HCT116 (cell line): ENCODE results near the gene ZDHHC1. TPM values are rescaled to one million over a fixed set of nuclear protein-coding genes. Genes with fewer than 3 reads are reported as not detected.
"Not testable (repeated sequence)": the region's sequence is repeated elsewhere in the genome, so short reads cannot be mapped to it uniquely, and the experiment has no call there.

ENCODE experiments used
- ATAC-seq: fragments of 200-7000 bp; cut with Tn5 transposase; 2 replicates; pipeline ENCODE4 v1.9.1; 2020; ENCODE audit warnings: mild to moderate bottlenecking, moderate library complexity
- BruUV-seq: library from RNA; stranded (reverse); fragments of 400-500 nt; replicated peaks from 2 replicates; lab custom pipeline; 2021; lab: Mats Ljungman, UMichigan
- CTCF ChIA-PET: fragments of 300-600 bp; sonication (Branson Sonifier 250); formaldehyde crosslinking; loops from one replicate; lab custom pipeline; 2021; ENCODE audit warnings: antibody characterized with exemption; lab: Charles Lee
- POLR2A ChIA-PET: fragments of 300-600, 350-600 bp; sonication (Branson Sonifier 250); formaldehyde crosslinking; loops from one replicate; lab custom pipeline; 2021; ENCODE audit warnings: antibody characterized with exemption; lab: Charles Lee
- RAD21 ChIA-PET, 2 experiments: fragments of 300-600 bp; sonication (Branson Sonifier 250); formaldehyde crosslinking; loops; one replicate each; lab custom pipeline; 2023; ENCODE audit warnings: low total read pairs in 2 of 2; ENCODE audit not compliant: uncharacterized antibody in 2 of 2, unreplicated experiment in 2 of 2, low non-redundant PET in 1 of 2; lab: Charles Lee
- DNase-seq: peaks from one replicate; pipeline ENCODE4 v3.0.0-alpha.2; 2010; ENCODE audit warnings: low read depth, low spot score
- H2AFZ ChIP-seq: fragments of 200-600 bp; shearing (Covaris generic), sonication (generic); 2 replicates; pipeline ENCODE4 v1.6.1; 2017; ENCODE audit warnings: low read depth, mixed run types, mixed read lengths, antibody characterized with exemption, low read length; ENCODE audit not compliant: poor library complexity, severe bottlenecking
- H3K27ac ChIP-seq: 2 replicates; pipeline ENCODE4 v1.5.1; 2012; ENCODE audit warnings: low read depth, low read length
- H3K27me3 ChIP-seq: fragments of 200-600 bp; sonication (generic); 2 replicates; pipeline ENCODE4 v1.6.1; 2016; ENCODE audit warnings: mixed run types, low read length, mixed read lengths; ENCODE audit not compliant: insufficient read depth
- H3K36me3 ChIP-seq, 2 experiments: fragments of 200-500 bp in 1 of 2; fragments of 200-600 bp in 1 of 2; sonication (Bioruptor generic) in 1 of 2; sonication (generic) in 1 of 2; 2 replicates each; pipeline versions ENCODE4 v1.5.1 to v1.6.1; 2014 to 2016; ENCODE audit warnings: low read length in 2 of 2, inconsistent platforms in 1 of 2, mixed read lengths in 1 of 2, mixed run types in 1 of 2; ENCODE audit not compliant: insufficient read depth in 2 of 2, control insufficient read depth in 1 of 2
- H3K4me1 ChIP-seq, 2 experiments: fragments of 200-600 bp in 1 of 2; sonication (generic) in 1 of 2; 2 replicates each; pipeline versions ENCODE4 v1.5.1 to v1.6.1; 2012 to 2017; ENCODE audit warnings: low read length in 2 of 2, inconsistent platforms in 1 of 2, mild to moderate bottlenecking in 1 of 2, mixed read lengths in 1 of 2, mixed run types in 1 of 2, moderate library complexity in 1 of 2; ENCODE audit not compliant: insufficient read depth in 2 of 2, control insufficient read depth in 1 of 2
- H3K4me2 ChIP-seq: fragments of 200-600 bp; sonication (generic); 2 replicates; pipeline ENCODE4 v1.6.1; 2017; ENCODE audit warnings: mixed run types, low read length, mixed read lengths
- H3K4me3 ChIP-seq, 2 experiments: fragments of 200-600 bp in 1 of 2; sonication (generic) in 1 of 2; replicated peaks in 1 of 2; 2 replicates each; pipeline ENCODE4 v1.5.1; 2011 to 2016; ENCODE audit warnings: low read length in 2 of 2, control low read depth in 1 of 2, low read depth in 1 of 2, mild to moderate bottlenecking in 1 of 2, mixed read lengths in 1 of 2, mixed run types in 1 of 2
- H3K79me2 ChIP-seq: fragments of 200-600 bp; sonication (generic); 2 replicates; pipeline ENCODE4 v1.6.1; 2017; ENCODE audit warnings: mild to moderate bottlenecking, mixed run types, low read length, moderate library complexity, mixed read lengths; ENCODE audit not compliant: insufficient read depth
- H3K9ac ChIP-seq: fragments of 200-600 bp; sonication (generic); 2 replicates; pipeline ENCODE4 v1.6.1; 2016; ENCODE audit warnings: low read length, mixed read lengths
- H3K9me2 ChIP-seq: fragments of 200-600 bp; sonication (generic), shearing (Covaris generic); 2 replicates; pipeline ENCODE4 v1.6.1; 2017; ENCODE audit warnings: mixed run types, mild to moderate bottlenecking, moderate library complexity; ENCODE audit not compliant: insufficient read depth
- H3K9me3 ChIP-seq, 2 experiments: fragments of 200-500 bp in 1 of 2; fragments of 200-600 bp in 1 of 2; sonication (Bioruptor generic) in 1 of 2; sonication (generic) in 1 of 2; 2 replicates each; pipeline ENCODE4 v1.6.1; 2014 to 2017; ENCODE audit warnings: low read length in 2 of 2, mixed read lengths in 2 of 2, inconsistent platforms in 1 of 2, low read depth in 1 of 2, mild to moderate bottlenecking in 1 of 2, mixed run types in 1 of 2, moderate library complexity in 1 of 2; ENCODE audit not compliant: control insufficient read depth in 1 of 2, insufficient read depth in 1 of 2
- H4K20me1 ChIP-seq: fragments of 200-600 bp; sonication (generic), shearing (Covaris generic); 2 replicates; pipeline ENCODE4 v1.6.1; 2017; ENCODE audit warnings: mixed run types, mild to moderate bottlenecking, moderate library complexity; ENCODE audit not compliant: insufficient read depth
- ATF3 ChIP-seq: IDR thresholded peaks from 2 replicates; pipeline ENCODE4 v1.6.1; 2012
- CBX3 ChIP-seq: IDR thresholded peaks from 2 replicates; pipeline ENCODE4 v1.6.1; 2012; ENCODE audit warnings: low read depth
- CEBPB ChIP-seq: IDR thresholded peaks from 2 replicates; pipeline ENCODE4 v1.6.1; 2012; ENCODE audit warnings: low read depth
- CTCF ChIP-seq, 3 experiments: fragments of 200-600 bp in 1 of 3; sonication (generic) in 1 of 3; IDR thresholded peaks in 2 of 3; conservative IDR thresholded peaks in 1 of 3; 2 replicates each; pipeline ENCODE4 v1.5.1; 2012 to 2017; ENCODE audit warnings: low read depth in 2 of 3, low read length in 2 of 3, antibody characterized with exemption in 1 of 3, borderline replicate concordance in 1 of 3, control low read depth in 1 of 3, mild to moderate bottlenecking in 1 of 3, mixed read lengths in 1 of 3, mixed run types in 1 of 3, moderate library complexity in 1 of 3; ENCODE audit not compliant: insufficient read depth in 1 of 3
- EGR1 ChIP-seq: IDR thresholded peaks from 2 replicates; pipeline ENCODE4 v1.6.1; 2012; ENCODE audit warnings: low read depth
- EZH2 ChIP-seq: fragments of 200-600 bp; sonication (generic); IDR thresholded peaks from 2 replicates; pipeline ENCODE4 v1.6.1; 2017; ENCODE audit warnings: antibody characterized with exemption, mixed run types
- FOSL1 ChIP-seq: IDR thresholded peaks from 2 replicates; pipeline ENCODE4 v1.6.1; 2012; ENCODE audit warnings: low read depth
- JUND ChIP-seq: IDR thresholded peaks from 2 replicates; pipeline ENCODE4 v1.6.1; 2012
- MAX ChIP-seq: IDR thresholded peaks from 2 replicates; pipeline ENCODE4 v1.6.1; 2012
- POLR2A ChIP-seq: IDR thresholded peaks from 2 replicates; pipeline ENCODE4 v1.7.0; 2011; ENCODE audit warnings: borderline replicate concordance; ENCODE audit not compliant: insufficient read depth, insufficient read length; ENCODE audit errors: extremely low read depth
- POLR2AphosphoS5 ChIP-seq: IDR thresholded peaks from 2 replicates; pipeline ENCODE4 v1.6.1; 2011; ENCODE audit warnings: mild to moderate bottlenecking, low read depth, low read length, moderate library complexity
- RAD21 ChIP-seq: IDR thresholded peaks from 2 replicates; pipeline ENCODE4 v1.6.1; 2012; ENCODE audit warnings: low read depth, mild to moderate bottlenecking
- SIN3A ChIP-seq: IDR thresholded peaks from 2 replicates; pipeline ENCODE4 v1.6.1; 2012; ENCODE audit warnings: low read depth
- TCF7L2 ChIP-seq: IDR thresholded peaks from 2 replicates; pipeline ENCODE4 v1.7.0; 2011; ENCODE audit warnings: borderline replicate concordance, inconsistent platforms; ENCODE audit not compliant: insufficient read depth, insufficient read length; ENCODE audit errors: extremely low read depth
- ZBTB33 ChIP-seq: IDR thresholded peaks from 2 replicates; pipeline ENCODE4 v1.6.1; 2011; ENCODE audit warnings: mild to moderate bottlenecking, low read length, moderate library complexity; ENCODE audit not compliant: insufficient replicate concordance; ENCODE audit errors: extremely low read depth
- intact Hi-C: fragments of 100-400 bp; cut with micrococcal nuclease; formaldehyde crosslinking; loops from 2 replicates; pipeline ENCODE4 v1.10.0; 2022
- total RNA-seq: library from RNA; stranded (reverse); gene quantifications from one replicate; pipeline ENCODE4 v1.2.1, GENCODE V29; 2021; ENCODE audit not compliant: unreplicated experiment

ZDHHC1 gene
- total RNA-seq, 1 experiment from 2014 or later, result 9.1 TPM

- H3K9ac ChIP-seq, H4K20me1 ChIP-seq, H3K36me3 ChIP-seq, H3K27ac ChIP-seq, H3K27me3 ChIP-seq, H3K4me3 ChIP-seq, BruUV-seq, H3K4me2 ChIP-seq, H3K4me1 ChIP-seq, ATAC-seq, H2AFZ ChIP-seq, RAD21 ChIA-PET, H3K9me2 ChIP-seq, H3K79me2 ChIP-seq, POLR2A ChIA-PET, H3K9me3 ChIP-seq, intact Hi-C loops, DNase-seq: not testable (repeated sequence)
- CTCF ChIA-PET, result interaction anchor here (0.9 kb wide), 1 partner anchor 197 kb away, joined by 3 read pairs; no protein-coding TSS in a partner anchor
Observed at GRCh38 chr16:67352463-67352862, 63.8 kb downstream of the ZDHHC1 start.

- TF ChIP-seq ZBTB33 (no peak), JUND (no peak), CTCF (IDR thresholded peaks at IDR 0.05 in 2 of 3, conservative IDR thresholded peaks at IDR 0.05 in 1 of 3; ENCODE audit: borderline replicate concordance in 1 of 3, insufficient read depth in 1 of 3, low read depth in 2 of 3, low read length in 2 of 3) (no peak), ATF3 (no peak), POLR2AphosphoS5 (no peak), FOSL1 (no peak), EZH2 (no peak), SIN3A (no peak), EGR1 (no peak), CBX3 (no peak), CEBPB (no peak), RAD21 (no peak), POLR2A (no peak), MAX (no peak), TCF7L2 (no peak)
- Histone ChIP-seq H3K4me3 (no peak overlapping the region), H4K20me1 (no peaks in the 10 kb centered on the region), H3K36me3 (no peaks in the 10 kb centered on the region), H3K27ac (no peak overlapping the region), H2AFZ (no peak overlapping the region), H3K79me2 (no peaks in the 10 kb centered on the region), H3K9me3 (no peaks in the 10 kb centered on the region), H3K9ac (no peak overlapping the region), H3K9me2 (no peaks in the 10 kb centered on the region), H3K27me3 (no peaks in the 10 kb centered on the region), H3K4me1 (no peaks in the 10 kb centered on the region), H3K4me2 (no peak overlapping the region)
- DNase-seq (no peak), ATAC-seq (no peak)
- intact Hi-C loops, result no loop called here
- BruUV-seq, result no TSS peak
- RAD21 ChIA-PET, result no interaction called here
- CTCF ChIA-PET, result interaction anchor here (1.0 kb wide), 1 partner anchor 97 kb away, joined by 3 read pairs; no protein-coding TSS in a partner anchor
- POLR2A ChIA-PET, result interaction anchor here (1.1 kb wide), 1 partner anchor 80 kb away, joined by 3 read pairs; no protein-coding TSS in a partner anchor
Observed at GRCh38 chr16:67350324-67350723, 66.0 kb downstream of the ZDHHC1 start.
